Measurements from ENCODE around the gene MYLK4. TPM values are rescaled to one million over a fixed set of nuclear protein-coding genes. Genes with fewer than 3 reads are reported as not detected.

MYLK4 gene
- total and polyA plus RNA-seq, 2 donors (not counting 1 experiment from before 2014, with no cell fraction given), result 0.33 to 0.59 TPM

DNA sequence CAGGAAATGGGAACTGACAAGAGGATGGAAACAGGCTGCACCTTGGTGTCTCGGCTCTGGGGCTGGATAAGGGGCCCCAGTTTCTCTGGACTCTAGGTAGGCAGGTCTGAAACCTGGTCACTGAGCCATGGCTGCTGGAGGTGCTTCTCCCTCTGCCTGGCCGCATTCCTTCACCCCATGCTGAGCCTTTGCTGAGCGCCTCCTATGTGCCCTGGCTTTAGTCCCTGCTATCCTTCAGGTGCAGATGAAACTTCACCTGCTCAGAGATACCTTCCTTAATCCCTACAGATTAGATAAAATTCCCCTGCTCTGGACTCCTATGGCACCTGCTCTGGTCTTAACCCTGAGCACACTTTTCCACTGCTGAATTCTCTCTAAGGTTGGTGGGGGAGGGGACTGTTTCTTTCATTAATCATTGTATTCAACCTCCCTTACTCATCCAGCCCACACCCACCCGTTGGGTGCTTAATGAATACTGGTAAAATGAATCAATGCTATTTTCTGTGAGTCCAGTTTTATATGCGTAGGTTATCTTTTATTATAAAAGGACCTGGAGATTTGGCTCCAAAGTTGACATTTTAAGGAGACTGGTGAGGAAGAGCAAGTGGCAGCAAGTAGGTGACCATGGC, 19.3 kb downstream of the MYLK4 start:
- H3K36me3 ChIP-seq (ENCODE audit: control insufficient read depth, insufficient read depth, low read length), result no peaks in the 10 kb centered on the region
- no peak overlapping the region for H2AFZ ChIP-seq (ENCODE audit: low read length)
- no peak for TF ChIP-seq EZH2 (IDR thresholded peaks at IDR 0.05; ENCODE audit: low read length, missing control alignments)
- TF ChIP-seq, protein P1, sequence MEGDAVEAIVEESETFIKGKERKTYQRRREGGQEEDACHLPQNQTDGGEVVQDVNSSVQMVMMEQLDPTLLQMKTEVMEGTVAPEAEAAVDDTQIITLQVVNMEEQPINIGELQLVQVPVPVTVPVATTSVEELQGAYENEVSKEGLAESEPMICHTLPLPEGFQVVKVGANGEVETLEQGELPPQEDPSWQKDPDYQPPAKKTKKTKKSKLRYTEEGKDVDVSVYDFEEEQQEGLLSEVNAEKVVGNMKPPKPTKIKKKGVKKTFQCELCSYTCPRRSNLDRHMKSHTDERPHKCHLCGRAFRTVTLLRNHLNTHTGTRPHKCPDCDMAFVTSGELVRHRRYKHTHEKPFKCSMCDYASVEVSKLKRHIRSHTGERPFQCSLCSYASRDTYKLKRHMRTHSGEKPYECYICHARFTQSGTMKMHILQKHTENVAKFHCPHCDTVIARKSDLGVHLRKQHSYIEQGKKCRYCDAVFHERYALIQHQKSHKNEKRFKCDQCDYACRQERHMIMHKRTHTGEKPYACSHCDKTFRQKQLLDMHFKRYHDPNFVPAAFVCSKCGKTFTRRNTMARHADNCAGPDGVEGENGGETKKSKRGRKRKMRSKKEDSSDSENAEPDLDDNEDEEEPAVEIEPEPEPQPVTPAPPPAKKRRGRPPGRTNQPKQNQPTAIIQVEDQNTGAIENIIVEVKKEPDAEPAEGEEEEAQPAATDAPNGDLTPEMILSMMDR (conservative IDR thresholded peaks at IDR 0.05 in 1 of 2, IDR thresholded peaks at IDR 0.05 in 1 of 2; ENCODE audit: low read depth in 1 of 2, low read length in 2 of 2), result no peak
- H3K9ac ChIP-seq (ENCODE audit: insufficient read depth, low read length), result no peak overlapping the region
- H3K9me3 ChIP-seq (ENCODE audit: control insufficient read depth, insufficient read depth, low read depth, low read length), result no peaks in the 10 kb centered on the region
- no peaks in the 10 kb centered on the region for H3K27me3 ChIP-seq (ENCODE audit: control insufficient read depth, insufficient read depth, low read length)
- no peak overlapping the region for H3K4me3 ChIP-seq (replicated peaks in 1 of 4; ENCODE audit: control extremely low read depth in 1 of 4, insufficient read depth in 1 of 4, low read depth in 3 of 4, low read length in 4 of 4)
- DNase-seq (ENCODE audit: low read depth in 2 of 2), result peak in 1 of 2 donors; percentile 64
- H3K27ac ChIP-seq (ENCODE audit: insufficient read depth, low read length), result no peak overlapping the region
- no peaks in the 10 kb centered on the region for H4K20me1 ChIP-seq (ENCODE audit: control insufficient read depth, extremely low read depth, insufficient read depth, low read length)
- H3K4me2 ChIP-seq (ENCODE audit: extremely low read depth, insufficient read depth, low read length), result no peak overlapping the region
- H3K4me1 ChIP-seq (ENCODE audit: control insufficient read depth, extremely low read depth, insufficient read depth, low read length), result no peaks in the 10 kb centered on the region
- H3K79me2 ChIP-seq (ENCODE audit: control insufficient read depth, insufficient read depth, low read length), result no peaks in the 10 kb centered on the region

DNA sequence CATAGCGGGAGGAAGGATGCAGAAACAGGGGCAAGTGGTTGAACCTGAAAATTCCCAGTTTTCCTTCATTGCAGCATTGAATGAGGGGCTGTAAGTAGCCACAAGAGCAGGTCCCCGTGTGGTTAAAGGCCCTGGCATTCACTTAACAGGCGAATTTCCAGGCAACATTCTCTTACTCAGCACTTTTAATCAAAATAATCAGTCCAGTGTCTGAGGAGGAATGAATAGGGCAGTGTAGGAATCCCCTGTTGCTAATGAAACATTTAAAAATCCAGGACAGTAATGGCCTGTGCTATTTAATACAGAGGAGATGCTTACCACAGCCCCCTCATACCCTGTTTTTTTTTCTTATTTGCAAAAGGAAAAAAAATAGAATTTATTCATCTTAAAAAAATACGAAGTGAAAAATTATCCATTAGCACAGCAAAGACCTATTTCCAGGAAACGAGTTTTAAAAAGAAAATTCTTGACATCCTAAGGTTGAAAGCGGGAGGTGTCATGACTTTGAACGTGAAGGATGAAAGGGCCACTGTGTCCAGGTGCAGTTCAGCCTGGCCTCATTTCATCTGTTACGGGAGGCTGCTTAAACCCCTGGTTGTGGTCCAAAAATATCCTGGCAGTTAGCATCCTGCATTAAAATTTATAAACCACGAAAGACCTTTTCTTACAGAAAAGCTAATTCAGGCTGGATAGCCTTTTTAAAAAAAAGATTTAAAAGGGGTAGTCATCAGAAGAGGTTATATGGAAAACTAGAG, 20.2 kb downstream of the MYLK4 start:
- no peak overlapping the region for H2AFZ ChIP-seq (ENCODE audit: low read length)
- H3K36me3 ChIP-seq (ENCODE audit: control insufficient read depth, insufficient read depth, low read length), result no peaks in the 10 kb centered on the region
- no peaks in the 10 kb centered on the region for H3K27me3 ChIP-seq (ENCODE audit: control insufficient read depth, insufficient read depth, low read length)
- no peak overlapping the region for H3K27ac ChIP-seq (ENCODE audit: insufficient read depth, low read length)
- H3K4me1 ChIP-seq (ENCODE audit: control insufficient read depth, extremely low read depth, insufficient read depth, low read length), result no peaks in the 10 kb centered on the region
- H3K9me3 ChIP-seq (ENCODE audit: control insufficient read depth, insufficient read depth, low read depth, low read length), result no peaks in the 10 kb centered on the region
- TF ChIP-seq, protein P1 (conservative IDR thresholded peaks at IDR 0.05 in 1 of 2, IDR thresholded peaks at IDR 0.05 in 1 of 2; ENCODE audit: low read depth in 1 of 2, low read length in 2 of 2), result no peak
- no peak for TF ChIP-seq EZH2 (IDR thresholded peaks at IDR 0.05; ENCODE audit: low read length, missing control alignments)
- H3K4me2 ChIP-seq (ENCODE audit: extremely low read depth, insufficient read depth, low read length), result no peak overlapping the region
- H3K9ac ChIP-seq (ENCODE audit: insufficient read depth, low read length), result no peak overlapping the region
- no peak for DNase-seq (ENCODE audit: low read depth in 2 of 2)
- no peaks in the 10 kb centered on the region for H3K79me2 ChIP-seq (ENCODE audit: control insufficient read depth, insufficient read depth, low read length)
- H3K4me3 ChIP-seq (replicated peaks in 1 of 4; ENCODE audit: control extremely low read depth in 1 of 4, insufficient read depth in 1 of 4, low read depth in 3 of 4, low read length in 4 of 4), result no peak overlapping the region
- no peaks in the 10 kb centered on the region for H4K20me1 ChIP-seq (ENCODE audit: control insufficient read depth, extremely low read depth, insufficient read depth, low read length)

DNA sequence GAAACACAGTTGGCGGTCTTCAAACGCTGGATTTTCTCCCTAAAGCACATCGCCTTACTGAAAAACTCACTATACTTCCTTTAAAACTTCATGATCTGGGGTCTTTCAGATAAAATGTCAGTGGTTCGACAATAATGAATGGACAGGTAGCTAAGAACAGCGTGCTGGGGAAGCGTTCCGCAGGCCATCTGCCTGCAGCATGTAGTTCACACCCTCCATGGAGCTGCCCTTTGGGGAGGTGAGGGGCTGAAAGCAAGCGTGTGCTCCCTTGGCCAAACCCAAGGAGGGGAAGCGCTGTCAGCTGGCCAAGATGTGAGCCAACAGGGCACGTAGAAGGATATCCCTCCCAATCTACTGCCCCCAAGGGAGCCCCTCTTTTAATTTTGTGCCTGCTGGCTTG, 20.8 kb downstream of the MYLK4 start:
- Histone ChIP-seq H3K4me2 (ENCODE audit: extremely low read depth, insufficient read depth, low read length) (no peak overlapping the region), H4K20me1 (ENCODE audit: control insufficient read depth, extremely low read depth, insufficient read depth, low read length) (no peaks in the 10 kb centered on the region), H2AFZ (ENCODE audit: low read length) (no peak overlapping the region), H3K79me2 (ENCODE audit: control insufficient read depth, insufficient read depth, low read length) (no peaks in the 10 kb centered on the region), H3K4me3 (replicated peaks in 1 of 4; ENCODE audit: control extremely low read depth in 1 of 4, insufficient read depth in 1 of 4, low read depth in 3 of 4, low read length in 4 of 4) (no peak overlapping the region), H3K36me3 (ENCODE audit: control insufficient read depth, insufficient read depth, low read length) (no peaks in the 10 kb centered on the region), H3K27ac (ENCODE audit: insufficient read depth, low read length) (no peak overlapping the region), H3K9me3 (ENCODE audit: control insufficient read depth, insufficient read depth, low read depth, low read length) (no peaks in the 10 kb centered on the region), H3K4me1 (ENCODE audit: control insufficient read depth, extremely low read depth, insufficient read depth, low read length) (no peaks in the 10 kb centered on the region), H3K9ac (ENCODE audit: insufficient read depth, low read length) (no peak overlapping the region), H3K27me3 (ENCODE audit: control insufficient read depth, insufficient read depth, low read length) (no peaks in the 10 kb centered on the region)
- no peak for DNase-seq (ENCODE audit: low read depth in 2 of 2)
- TF ChIP-seq, protein P1 (conservative IDR thresholded peaks at IDR 0.05 in 1 of 2, IDR thresholded peaks at IDR 0.05 in 1 of 2; ENCODE audit: low read depth in 1 of 2, low read length in 2 of 2), result no peak
- no peak for TF ChIP-seq EZH2 (IDR thresholded peaks at IDR 0.05; ENCODE audit: low read length, missing control alignments)
